Activated CD8-positive, alpha-beta memory T cell treated with anti-CD3 and anti-CD28 coated beads, Interleukin-2, amount 50 U/mL, for 24 hours (primary cell): ENCODE results near the gene WBP11.

Experiments
- DNase-seq: peaks from one replicate; pipeline ENCODE4 v3.0.0-alpha.2; 2020; ENCODE audit errors: extremely low read depth

WBP11 gene

GRCh38 chr12:14824012-14824634 is 20.8 kb upstream of the WBP11 start:
- DNase-seq = no peak

DNA sequence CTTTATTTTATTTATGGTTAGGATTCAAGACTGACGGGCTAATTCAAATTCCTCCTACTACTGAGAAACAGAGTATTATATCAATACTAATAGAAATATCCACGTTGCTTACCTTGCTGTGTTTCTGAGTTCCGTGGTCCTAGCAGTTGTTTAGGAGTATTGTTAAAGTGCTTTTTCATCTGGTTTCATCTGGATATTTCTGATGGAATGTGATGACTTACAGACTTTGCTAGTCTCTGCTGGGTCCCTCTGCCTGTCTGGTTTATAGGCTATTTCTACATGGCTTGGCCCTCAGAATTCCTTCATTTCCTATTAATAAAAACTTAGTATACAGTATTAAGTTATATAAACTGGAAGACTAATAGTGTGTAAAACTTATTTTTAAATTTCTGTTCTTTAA is 10.7 kb upstream of the WBP11 start, which contains the start of gene SMCO3:
Gene SMCO3 (minus strand): TSS at position 169 of the 400 bp plus-strand sequence. CDS start 7,502 bp downstream, outside the sequence.
- no peak for DNase-seq

DNA sequence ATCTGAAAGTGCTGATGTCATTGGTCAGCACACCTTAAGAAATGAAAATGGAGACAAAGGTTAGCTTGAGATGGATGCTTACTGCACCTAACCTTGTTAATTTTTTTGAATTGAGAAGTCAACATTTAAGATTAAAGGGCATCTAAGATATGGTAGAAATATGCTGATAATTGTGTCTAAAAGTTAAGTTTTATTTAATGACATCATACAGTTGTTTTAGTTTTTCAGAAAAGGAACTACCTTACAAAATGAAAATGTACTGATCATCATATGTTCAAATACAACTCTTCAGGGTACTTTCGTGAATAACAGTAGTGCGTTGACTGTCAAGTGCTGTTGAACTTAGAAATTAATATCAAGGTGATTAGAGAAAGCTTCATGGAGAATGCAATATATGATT is 8.2 kb upstream of the WBP11 start:
- no peak for DNase-seq

DNA sequence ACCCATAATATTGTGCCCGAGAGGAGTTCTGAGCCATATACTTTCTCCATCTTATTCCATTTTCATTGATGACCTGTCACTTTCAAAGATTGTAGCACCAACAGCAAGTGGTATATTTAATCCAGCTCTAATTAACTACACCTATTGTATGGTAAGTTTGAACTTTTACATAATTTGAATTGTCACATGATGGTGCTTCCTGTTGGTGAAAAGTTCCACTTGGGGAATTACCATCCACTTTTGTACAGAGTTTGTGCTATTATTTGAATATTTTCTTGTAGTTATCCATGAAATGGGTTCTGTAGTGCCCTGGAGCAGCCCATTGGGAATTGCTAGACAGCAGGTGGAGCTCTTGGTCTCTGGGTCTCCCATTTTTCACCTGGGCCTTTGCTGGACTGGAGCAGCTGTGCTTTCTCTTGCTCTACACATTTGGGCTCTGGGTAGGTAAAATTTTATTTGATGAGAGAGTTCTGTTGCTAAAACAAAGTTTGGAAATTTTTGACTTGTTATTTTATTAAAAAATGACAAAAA is 7.7 kb upstream of the WBP11 start:
- DNase-seq = no peak

- DNase-seq = no peak
Observed at GRCh38 chr12:14810167-14810952, 7.1 kb upstream of the WBP11 start.

- no peak for DNase-seq
Observed at GRCh38 chr12:14803830-14804160, 517 bp upstream of the WBP11 start.

DNA sequence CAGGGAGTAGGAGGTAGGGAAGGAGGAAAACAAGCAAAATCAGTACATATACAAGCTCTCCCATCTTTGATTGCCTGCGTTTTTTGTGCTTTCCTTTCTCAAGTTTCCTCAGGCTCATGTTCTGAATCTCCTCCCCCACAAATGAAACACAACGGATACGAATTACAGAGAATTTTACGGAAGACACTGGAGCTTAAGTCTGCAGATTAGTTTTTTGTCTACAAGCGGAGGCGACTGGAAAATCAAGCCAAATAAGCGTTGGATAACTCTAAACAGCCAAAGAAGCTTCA is 612 bp downstream of the WBP11 start:
- DNase-seq = no peak

DNA sequence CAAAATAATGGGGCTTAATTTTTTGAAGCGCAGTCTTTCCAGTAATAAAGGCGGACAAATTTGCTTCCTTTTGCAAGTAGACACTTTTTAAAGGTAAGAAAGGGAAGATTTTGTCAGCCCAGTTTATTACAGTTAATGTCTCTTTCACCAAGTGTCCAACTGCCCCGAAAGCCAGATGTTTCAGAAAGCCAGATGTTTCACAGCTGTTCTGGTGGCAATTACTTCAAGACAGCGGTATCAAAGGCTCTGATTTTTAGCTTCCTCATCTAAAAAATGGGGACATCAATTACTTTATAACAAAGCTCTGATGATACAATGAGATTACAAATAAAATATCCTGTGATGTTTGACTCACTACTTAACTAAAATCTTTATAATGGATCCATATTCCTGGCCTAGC is 1.0 kb downstream of the WBP11 start:
- DNase-seq = no peak

DNA sequence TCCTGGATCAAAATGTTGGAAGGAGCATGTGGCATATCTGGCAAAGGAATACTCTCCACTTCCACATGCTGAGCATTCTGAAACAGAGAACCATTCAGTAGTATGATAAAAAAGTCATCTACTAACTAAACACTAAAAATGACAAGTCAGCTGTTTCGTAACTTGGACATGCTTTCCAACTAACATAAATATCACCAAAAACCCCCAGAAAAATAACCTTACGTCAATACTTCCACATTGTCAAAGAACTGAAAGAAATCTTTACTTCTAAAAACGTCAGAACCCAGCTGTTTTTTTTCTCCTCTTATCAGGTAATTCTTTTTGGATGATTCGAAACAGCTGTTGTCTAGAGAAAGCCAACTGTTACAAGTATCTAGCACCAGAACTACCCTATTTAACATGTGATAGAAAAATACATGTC is 8.2 kb downstream of the WBP11 start:
- DNase-seq = no peak

DNA sequence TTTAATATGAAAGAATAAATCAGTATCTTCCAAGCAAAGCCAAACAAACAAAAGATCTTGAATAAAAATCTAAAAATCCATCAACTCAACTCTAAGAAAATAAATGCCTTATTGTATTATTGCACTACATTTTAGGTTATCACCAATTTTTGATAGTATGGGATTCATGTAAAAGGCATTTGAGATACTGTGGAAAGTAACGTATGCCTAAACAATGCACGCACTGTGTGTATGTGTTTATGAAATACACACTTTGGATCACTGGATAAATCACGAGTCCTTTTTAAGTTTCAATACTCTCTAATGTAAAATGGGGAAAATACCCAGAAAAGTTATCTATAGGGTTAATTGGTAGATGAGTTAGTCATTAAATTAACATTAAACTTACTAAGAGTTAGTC is 17.7 kb downstream of the WBP11 start:
- no peak for DNase-seq

GRCh38 chr12:14784471-14784870 is 18.8 kb downstream of the WBP11 start:
- no peak for DNase-seq

GRCh38 chr12:14782756-14783155 is 20.5 kb downstream of the WBP11 start:
- no peak for DNase-seq

- DNase-seq = no peak
Observed at GRCh38 chr12:14781563-14781962, 21.7 kb downstream of the WBP11 start.

GRCh38 chr12:14780859-14781258 is 22.4 kb downstream of the WBP11 start:
- no peak for DNase-seq

- no peak for DNase-seq
Observed at GRCh38 chr12:14779834-14780233, 23.4 kb downstream of the WBP11 start.

- no peak for DNase-seq
Observed at GRCh38 chr12:14777271-14777670, 26.0 kb downstream of the WBP11 start.

GRCh38 chr12:14776236-14776961 is 26.9 kb downstream of the WBP11 start:
- DNase-seq = no peak

DNA sequence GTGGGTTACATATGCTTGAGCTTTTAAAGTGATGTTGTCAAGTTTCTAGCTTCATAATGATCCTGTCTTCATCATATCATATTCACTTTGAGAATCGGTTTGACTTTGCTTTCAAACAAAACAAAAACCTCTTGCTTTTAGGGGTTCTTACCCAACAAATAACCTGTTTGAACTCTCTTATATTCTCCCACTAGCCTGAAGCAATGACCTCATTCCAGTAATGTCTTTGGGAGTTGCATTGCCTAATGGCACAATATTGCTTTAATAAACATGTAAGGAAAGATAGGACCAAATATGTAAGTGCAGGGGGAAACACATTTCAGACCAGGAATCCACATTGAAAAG is 27.7 kb downstream of the WBP11 start:
- DNase-seq = no peak

DNA sequence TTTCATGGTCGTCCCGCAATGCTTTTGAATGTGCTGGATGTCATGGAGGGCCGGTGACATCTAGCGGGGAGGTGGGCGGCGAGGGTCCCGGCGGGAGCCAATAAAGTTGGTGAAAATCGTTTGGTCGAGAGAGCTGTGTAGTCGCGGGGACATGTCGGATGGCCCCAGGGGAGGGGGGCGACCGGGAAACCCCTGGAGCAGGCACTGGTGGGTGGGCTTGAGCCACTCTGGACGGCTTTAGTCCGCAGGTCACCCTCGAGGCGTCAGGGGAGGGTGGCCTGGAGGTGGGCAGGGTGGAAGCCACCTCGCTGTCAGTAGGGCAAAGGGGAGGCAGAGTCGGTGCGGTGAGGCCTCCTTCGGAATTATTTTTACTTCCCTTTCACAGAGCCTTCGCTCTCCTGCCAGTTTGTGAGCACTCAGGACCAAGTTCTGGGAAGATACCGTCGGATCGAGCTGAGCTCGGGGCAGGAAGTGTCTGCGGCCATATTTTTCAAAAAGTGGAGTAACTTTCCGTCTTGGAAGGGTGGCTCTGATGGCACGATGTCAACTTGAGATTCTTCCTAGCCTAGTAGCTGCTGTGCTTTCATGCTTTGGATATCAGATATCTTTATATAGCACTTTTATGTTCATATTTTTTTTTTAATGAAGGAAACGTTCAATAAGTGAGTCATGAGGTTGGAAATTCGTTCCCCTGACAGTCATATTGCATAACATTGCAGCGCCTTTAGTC is 28.2 kb downstream of the WBP11 start:
- DNase-seq = no peak

DNA sequence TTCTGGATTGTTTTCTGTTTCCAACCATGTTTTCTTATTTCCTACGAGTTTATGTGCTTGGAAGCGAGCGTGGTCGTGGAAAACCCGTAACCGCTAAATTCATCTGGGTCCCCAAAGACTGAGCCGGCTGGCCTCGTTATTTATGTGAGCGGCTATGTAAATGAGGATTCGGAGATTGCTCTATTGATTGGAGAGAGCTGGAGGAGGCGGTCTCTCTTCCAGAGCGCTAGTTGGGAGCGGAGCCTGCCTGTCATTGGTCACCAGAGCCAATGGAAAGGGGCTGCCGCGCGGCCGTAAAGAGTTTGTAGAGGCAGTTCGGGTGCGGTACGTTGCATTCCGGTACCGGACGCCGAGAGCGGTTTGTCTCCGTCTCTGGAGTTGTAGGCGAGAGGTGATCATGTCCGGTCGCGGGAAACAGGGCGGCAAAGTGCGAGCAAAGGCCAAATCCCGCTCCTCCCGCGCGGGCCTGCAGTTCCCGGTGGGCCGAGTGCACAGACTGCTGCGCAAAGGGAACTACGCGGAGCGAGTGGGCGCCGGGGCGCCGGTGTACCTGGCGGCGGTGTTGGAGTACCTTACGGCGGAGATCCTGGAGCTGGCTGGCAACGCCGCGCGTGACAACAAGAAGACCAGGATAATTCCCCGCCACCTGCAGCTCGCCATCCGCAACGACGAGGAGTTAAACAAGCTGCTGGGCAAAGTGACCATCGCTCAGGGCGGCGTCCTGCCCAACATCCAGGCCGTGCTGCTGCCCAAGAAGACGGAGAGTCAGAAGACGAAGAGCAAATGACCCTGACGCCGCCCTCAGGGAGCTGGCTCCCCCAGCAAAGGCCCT is 29.0 kb downstream of the WBP11 start:
- peak; percentile 74 for DNase-seq

- DNase-seq = no peak
Observed at GRCh38 chr12:14773685-14774073, 29.6 kb downstream of the WBP11 start.
